H1 (cell line): ENCODE measurements around the gene RCC2. TPM values are rescaled to one million over a fixed set of nuclear protein-coding genes. Genes with fewer than 3 reads are reported as not detected.

Experiments
- CTCF ChIA-PET: fragments of 300-600 bp; sonication (Branson Sonifier 250); formaldehyde crosslinking; loops from one replicate; lab custom pipeline; 2021; ENCODE audit not compliant: partially characterized antibody; lab: Charles Lee
- POLR2A ChIA-PET: fragments of 300-600 bp; sonication (Branson Sonifier 250); formaldehyde crosslinking; loops from one replicate; lab custom pipeline; 2021; ENCODE audit warnings: inconsistent platforms; ENCODE audit not compliant: partially characterized antibody; lab: Charles Lee
- DNase-seq, 2 experiments: peaks; one replicate each; pipeline versions ENCODE4 v3.0.0 to v3.0.0-alpha.2; 2010 to 2022; ENCODE audit warnings: low spot score in 2 of 2, low read depth in 1 of 2, mixed read lengths in 1 of 2
- FAIRE-seq: peaks from 2 replicates; lab custom pipeline; 2011; peaks lifted over from hg19 to GRCh38; lab: Jason Lieb, UNC
- H2AFZ ChIP-seq: 2 replicates; pipeline ENCODE4 v1.8.1; 2012; ENCODE audit warnings: low read length, inconsistent platforms
- H2AK5ac ChIP-seq: 2 replicates; pipeline ENCODE4 v1.6.1; 2013; ENCODE audit warnings: low read depth, low read length
- H2BK120ac ChIP-seq: replicated peaks from 2 replicates; pipeline ENCODE3; 2013; ENCODE audit warnings: low read depth, low read length, inconsistent platforms
- H2BK12ac ChIP-seq: 2 replicates; pipeline ENCODE4 v1.6.1; 2013; ENCODE audit warnings: low read depth, low read length
- H2BK15ac ChIP-seq: 2 replicates; pipeline ENCODE4 v1.6.1; 2013; ENCODE audit warnings: low read length
- H2BK20ac ChIP-seq: 2 replicates; pipeline ENCODE4 v1.6.1; 2013; ENCODE audit warnings: low read length
- H2BK5ac ChIP-seq: 2 replicates; pipeline ENCODE4 v1.6.1; 2013; ENCODE audit warnings: low read depth, low read length
- H3K14ac ChIP-seq: 2 replicates; pipeline ENCODE4 v1.6.1; 2013; ENCODE audit warnings: inconsistent platforms; ENCODE audit not compliant: insufficient read length
- H3K18ac ChIP-seq: 2 replicates; pipeline ENCODE4 v1.6.1; 2013; ENCODE audit warnings: low read length; ENCODE audit errors: extremely low read depth
- H3K23ac ChIP-seq: 2 replicates; pipeline ENCODE4 v1.6.1; 2013; ENCODE audit warnings: inconsistent platforms; ENCODE audit not compliant: insufficient read length
- H3K23me2 ChIP-seq: 2 replicates; pipeline ENCODE4 v1.6.1; 2013; ENCODE audit warnings: low read depth, low read length
- H3K27ac ChIP-seq: 2 replicates; pipeline ENCODE4 v1.6.1; 2011; ENCODE audit warnings: low read depth, low read length, inconsistent platforms
- H3K27me3 ChIP-seq, 4 experiments: replicated peaks in 1 of 4; 1 replicate in 1 of 4; 2 replicates in 3 of 4; pipeline versions ENCODE4 v1.6.1 to v1.8.1; 2011 to 2013; ENCODE audit warnings: low read length in 3 of 4, mild to moderate bottlenecking in 3 of 4, inconsistent platforms in 2 of 4, mixed read lengths in 2 of 4, moderate library complexity in 1 of 4; ENCODE audit not compliant: control insufficient read depth in 3 of 4, insufficient read depth in 3 of 4; ENCODE audit errors: extremely low read depth in 1 of 4
- H3K36me3 ChIP-seq, 4 experiments: 2 replicates each; pipeline versions ENCODE4 v1.6.1 to v1.8.1; 2011 to 2013; ENCODE audit warnings: mild to moderate bottlenecking in 4 of 4, low read length in 3 of 4, moderate library complexity in 2 of 4, control low read depth in 1 of 4, inconsistent platforms in 1 of 4; ENCODE audit not compliant: insufficient read depth in 4 of 4, control insufficient read depth in 2 of 4
- H3K4ac ChIP-seq: replicated peaks from 2 replicates; pipeline ENCODE3; 2013; ENCODE audit warnings: low read length, low read depth, mixed read lengths, inconsistent platforms; ENCODE audit not compliant: insufficient read length
- H3K4me1 ChIP-seq, 4 experiments: replicated peaks in 1 of 4; 1 replicate in 1 of 4; 2 replicates in 3 of 4; pipeline versions ENCODE4 v1.6.1 to v1.8.1; 2011 to 2013; ENCODE audit warnings: low read length in 3 of 4, inconsistent platforms in 2 of 4, mixed read lengths in 1 of 4; ENCODE audit not compliant: insufficient read depth in 4 of 4, control insufficient read depth in 3 of 4
- H3K4me2 ChIP-seq, 2 experiments: 2 replicates each; pipeline versions ENCODE4 v1.6.1 to v1.8.1; 2011 to 2013; ENCODE audit warnings: low read depth in 2 of 2, low read length in 2 of 2, control low read depth in 1 of 2, inconsistent platforms in 1 of 2, mild to moderate bottlenecking in 1 of 2; ENCODE audit not compliant: insufficient read depth in 1 of 2
- H3K4me3 ChIP-seq, 4 experiments: fragments of 200-600, 300-600 bp in 1 of 4; sonication (generic), shearing (Covaris generic), sonication (Bioruptor Twin) in 1 of 4; 2 replicates each; pipeline versions ENCODE4 v1.5.1 to v1.8.1; 2011 to 2016; ENCODE audit warnings: low read length in 4 of 4, low read depth in 3 of 4, control low read depth in 2 of 4, inconsistent platforms in 2 of 4, mild to moderate bottlenecking in 2 of 4, mixed read lengths in 1 of 4, moderate library complexity in 1 of 4; ENCODE audit not compliant: insufficient read depth in 2 of 4; ENCODE audit errors: extremely low read depth in 1 of 4
- H3K56ac ChIP-seq: replicated peaks from 2 replicates; pipeline ENCODE3; 2013; ENCODE audit warnings: low read depth, mild to moderate bottlenecking, mixed read lengths, low read length, inconsistent platforms; ENCODE audit not compliant: insufficient read length
- H3K79me1 ChIP-seq: 2 replicates; pipeline ENCODE4 v1.6.1; 2013; ENCODE audit warnings: low read depth, low read length, control low read depth
- H3K79me2 ChIP-seq, 2 experiments: 2 replicates each; pipeline versions ENCODE4 v1.6.1 to v1.8.1; 2012 to 2013; ENCODE audit warnings: low read length in 2 of 2, mild to moderate bottlenecking in 2 of 2, inconsistent platforms in 1 of 2; ENCODE audit not compliant: insufficient read depth in 2 of 2, control insufficient read depth in 1 of 2
- H3K9ac ChIP-seq, 4 experiments: replicated peaks in 1 of 4; 1 replicate in 1 of 4; 2 replicates in 3 of 4; pipeline versions ENCODE4 v1.6.1 to v1.8.1; 2011 to 2013; ENCODE audit warnings: low read depth in 3 of 4, low read length in 3 of 4, control low read depth in 2 of 4, mild to moderate bottlenecking in 2 of 4, moderate library complexity in 2 of 4, inconsistent platforms in 1 of 4; ENCODE audit errors: extremely low read depth in 1 of 4
- H3K9me3 ChIP-seq, 2 experiments: 2 replicates each; pipeline versions ENCODE4 v1.6.1 to v1.8.1; 2012 to 2013; ENCODE audit warnings: mild to moderate bottlenecking in 2 of 2, moderate library complexity in 2 of 2, control low read depth in 1 of 2, inconsistent platforms in 1 of 2, low read depth in 1 of 2, low read length in 1 of 2, mixed read lengths in 1 of 2; ENCODE audit not compliant: insufficient read depth in 2 of 2
- H4K20me1 ChIP-seq, 2 experiments: replicated peaks in 1 of 2; 2 replicates each; pipeline versions ENCODE3 to v1.8.1; 2011 to 2013; ENCODE audit warnings: inconsistent platforms in 2 of 2, low read length in 2 of 2, mild to moderate bottlenecking in 1 of 2; ENCODE audit not compliant: insufficient read depth in 2 of 2, control insufficient read depth in 1 of 2
- H4K5ac ChIP-seq: 2 replicates; pipeline ENCODE4 v1.6.1; 2013; ENCODE audit warnings: low read length, low read depth, mixed read lengths, inconsistent platforms; ENCODE audit not compliant: insufficient read length
- H4K8ac ChIP-seq: 2 replicates; pipeline ENCODE4 v1.8.0; 2013; ENCODE audit warnings: mild to moderate bottlenecking, moderate library complexity, low read length, inconsistent platforms; ENCODE audit not compliant: insufficient read depth; ENCODE audit errors: extremely low read depth
- H4K91ac ChIP-seq: replicated peaks from 2 replicates; pipeline ENCODE3; 2013; ENCODE audit warnings: low read length, mixed read lengths, inconsistent platforms; ENCODE audit not compliant: insufficient read length
- CEBPB ChIP-seq: IDR thresholded peaks from 2 replicates; pipeline ENCODE4 v1.6.1; 2012; ENCODE audit warnings: low read depth, low read length
- EP300 ChIP-seq, 2 experiments: IDR thresholded peaks; 1 replicate in 1 of 2; 2 replicates in 1 of 2; pipeline ENCODE4 v1.6.1; 2011 to 2012; ENCODE audit warnings: low read depth in 2 of 2, low read length in 2 of 2, mild to moderate bottlenecking in 2 of 2, borderline replicate concordance in 1 of 2, inconsistent platforms in 1 of 2, moderate library complexity in 1 of 2
- SP1 ChIP-seq: IDR thresholded peaks from 2 replicates; pipeline ENCODE4 v1.6.1; 2011; ENCODE audit warnings: low read depth, low read length
- TEAD4 ChIP-seq: IDR thresholded peaks from 2 replicates; pipeline ENCODE4 v1.6.1; 2012; ENCODE audit warnings: low read depth, low read length, inconsistent platforms, mixed read lengths
- WGBS, 2 experiments: shearing (Covaris generic) in 1 of 2; methylation state at CpG; one replicate each; pipeline versions ENCODE4 v1.1.6 to v1.1.7; 2013 to 2015; ENCODE audit warnings: low lambda C conversion rate in 2 of 2, mixed read lengths in 2 of 2, inconsistent platforms in 1 of 2, low coverage in 1 of 2, missing lambda C conversion rate in 1 of 2; ENCODE audit not compliant: insufficient replicate concordance in 2 of 2, insufficient coverage in 1 of 2, insufficient read length in 1 of 2; ENCODE audit errors: extremely low coverage in 1 of 2, missing lambda C conversion rate in 1 of 2; 5-methylcytosine and 5-hydroxymethylcytosine counted together
- polyA plus RNA-seq, 7 experiments: library from polyadenylated mRNA; depleted of rRNA in 3 of 7; stranded (reverse) in 5 of 7; unstranded in 2 of 7; fragments of >200 nt in 5 of 7; fragments of 200-250 nt in 2 of 7; gene quantifications; 1 replicate in 5 of 7; 2 replicates in 1 of 7; 4 replicates in 1 of 7; pipeline versions ENCODE4 v1.2.1 to v1.2.3, GENCODE V29; 2011 to 2013; ENCODE audit warnings: missing spikeins in 2 of 7, mixed read lengths in 2 of 7
- total RNA-seq: library from RNA; stranded (reverse); fragmentation: NEBNext Ultra II Directional; extraction: Animal tissue kit (Norgen Biotek cat#: 25700); gene quantifications from 2 replicates; pipeline ENCODE4 v1.2.1, GENCODE V29; 2021

Gene RCC2
- total and polyA plus RNA-seq, 2 of the 8 experiments (the other 6 are each of a cell fraction or from before 2014, with no cell fraction given), result 229 to 455 TPM

- Histone ChIP-seq H3K4ac (no peak overlapping the region), H2BK120ac (no peak overlapping the region), H3K4me1 (peaks cover 8 to 22% (median 20%) of the 10 kb centered on the region in 4 experiments; a peak in 6 of 7 replicates), H3K9me3 (no peaks in the 10 kb centered on the region), H4K91ac (no peak overlapping the region), H2BK15ac (no peak overlapping the region), H2AFZ (no peak overlapping the region), H3K27ac (no peak overlapping the region), H4K5ac (no peak overlapping the region), H2BK5ac (peak overlapping the region; percentile 55; the same call in 1 of the 2 replicates), H3K9ac (no peak overlapping the region), H4K20me1 (peaks cover 0 to 7% of the 10 kb centered on the region in 2 experiments), H3K79me2 (peaks cover 8 to 29% of the 10 kb centered on the region in 2 experiments), H3K4me2 (peak overlapping the region; percentile 86 to 93), H3K14ac (no peak overlapping the region), H2AK5ac (no peak overlapping the region), H3K36me3 (peaks cover 0 to 17% (median 5%) of the 10 kb centered on the region in 4 experiments; a peak in 4 of 8 replicates), H3K79me1 (no peaks in the 10 kb centered on the region; the same call in 1 of the 2 replicates), H4K8ac (no peak overlapping the region), H3K27me3 (peaks cover 0 to 6% (median 4%) of the 10 kb centered on the region in 4 experiments; a peak in 4 of 7 replicates), H2BK12ac (peak overlapping the region; percentile 45; the same call in 1 of the 2 replicates), H3K23me2 (peaks cover 18% of the 10 kb centered on the region), H3K18ac (no peak overlapping the region), H3K56ac (no peak overlapping the region), H2BK20ac (no peak overlapping the region), H3K4me3 (peak overlapping the region in 2 of 4 experiments; percentile 0 to 85; a peak in 3 of 8 replicates), H3K23ac (no peak overlapping the region)
- TF ChIP-seq EP300 (IDR thresholded peaks at IDR 0.05; ENCODE audit: borderline replicate concordance in 1 of 2, low read depth in 2 of 2, low read length in 2 of 2) (no peak), TEAD4 (peak; percentile 56), SP1 (no peak), CEBPB (peak; percentile 69)
- 27% methylated on average over 10 of the region's 10 CpGs; no CpG with 5 or more reads in 1 of the 2 experiments for WGBS, 2 experiments
- FAIRE-seq (no peak), DNase-seq (no peak)
- CTCF ChIA-PET, result interaction anchor here (0.6 to 4.9 kb wide), 16 partner anchors 11 to 455 kb away, joined by 3 to 34 read pairs (median 6); no protein-coding TSS in a partner anchor
- POLR2A ChIA-PET, result interaction anchor here (0.6 to 12.4 kb wide), 11 partner anchors 9 to 133 kb away, joined by 3 to 155 read pairs (median 9); no protein-coding TSS in a partner anchor
Observed at GRCh38 chr1:17441265-17441992, 2.0 kb upstream of the RCC2 start.
